Testis (tissue), 2 donors: Measurements from ENCODE around the gene PTPRN2.

Experiments used
- POLR2A ChIP-seq: fragments of 450-650 bp; IDR thresholded peaks from one replicate; pipeline ENCODE4 v1.6.1; 2017; ENCODE audit warnings: antibody characterized with exemption, mild to moderate bottlenecking, moderate library complexity
- TF ChIP-seq, protein P1 (sequence below), 3 experiments: fragments of 450-650 bp in 2 of 3; fragments of 200-600 bp in 1 of 3; sonication (generic) in 1 of 3; IDR thresholded peaks; one replicate each; pipeline ENCODE4 v1.5.1; 2016 to 2019; ENCODE audit warnings: antibody characterized with exemption in 3 of 3, mild to moderate bottlenecking in 2 of 3, moderate library complexity in 1 of 3

DNA sequence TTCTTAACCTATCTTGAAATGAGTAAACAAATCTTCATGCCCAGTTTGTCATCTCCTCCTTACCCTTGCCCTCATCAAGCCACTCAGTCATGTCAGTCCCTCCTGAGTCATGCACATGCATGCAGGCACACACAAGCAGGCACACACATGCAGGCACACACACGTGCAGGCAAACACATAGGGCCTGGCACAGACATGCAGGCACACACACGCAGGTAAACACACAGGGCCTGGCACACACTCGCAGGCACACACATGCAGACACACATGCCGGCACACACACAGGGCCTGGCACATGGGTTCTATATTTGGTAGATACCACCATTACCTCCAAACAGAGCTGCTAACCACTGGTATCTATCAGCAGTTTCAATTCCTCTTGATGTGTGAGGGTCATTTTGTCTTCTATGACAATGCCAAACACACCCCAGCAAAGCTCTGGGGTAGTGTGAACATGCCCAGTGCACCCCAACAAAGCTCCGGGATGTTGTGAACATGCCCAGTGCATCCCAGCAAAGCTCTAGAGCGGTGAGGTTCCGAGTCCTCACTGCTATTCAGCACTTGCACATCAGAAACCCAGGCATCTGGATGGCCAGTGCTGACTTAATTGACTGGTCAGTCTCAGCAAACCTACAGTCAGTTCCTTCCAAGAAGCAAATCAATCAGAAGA lies 563.8 kb downstream of the PTPRN2 start:
- TF ChIP-seq, protein P1, sequence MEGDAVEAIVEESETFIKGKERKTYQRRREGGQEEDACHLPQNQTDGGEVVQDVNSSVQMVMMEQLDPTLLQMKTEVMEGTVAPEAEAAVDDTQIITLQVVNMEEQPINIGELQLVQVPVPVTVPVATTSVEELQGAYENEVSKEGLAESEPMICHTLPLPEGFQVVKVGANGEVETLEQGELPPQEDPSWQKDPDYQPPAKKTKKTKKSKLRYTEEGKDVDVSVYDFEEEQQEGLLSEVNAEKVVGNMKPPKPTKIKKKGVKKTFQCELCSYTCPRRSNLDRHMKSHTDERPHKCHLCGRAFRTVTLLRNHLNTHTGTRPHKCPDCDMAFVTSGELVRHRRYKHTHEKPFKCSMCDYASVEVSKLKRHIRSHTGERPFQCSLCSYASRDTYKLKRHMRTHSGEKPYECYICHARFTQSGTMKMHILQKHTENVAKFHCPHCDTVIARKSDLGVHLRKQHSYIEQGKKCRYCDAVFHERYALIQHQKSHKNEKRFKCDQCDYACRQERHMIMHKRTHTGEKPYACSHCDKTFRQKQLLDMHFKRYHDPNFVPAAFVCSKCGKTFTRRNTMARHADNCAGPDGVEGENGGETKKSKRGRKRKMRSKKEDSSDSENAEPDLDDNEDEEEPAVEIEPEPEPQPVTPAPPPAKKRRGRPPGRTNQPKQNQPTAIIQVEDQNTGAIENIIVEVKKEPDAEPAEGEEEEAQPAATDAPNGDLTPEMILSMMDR (IDR thresholded peaks at IDR 0.05): no peak
- no peak for TF ChIP-seq POLR2A
